Posterior vena cava (tissue), 2 donors: ENCODE results near the gene C1QTNF1. TPM values are rescaled to one million over a fixed set of nuclear protein-coding genes. Genes with fewer than 3 reads are reported as not detected.

Source experiments
- DNase-seq: peaks from one replicate; pipeline ENCODE4 v3.0.0-alpha.2; 2020; ENCODE audit warnings: low spot score
- intact Hi-C, 2 donors: fragments of 100-400 bp; cut with DNase I; formaldehyde crosslinking; loops; one replicate each; pipeline versions ENCODE4 v1.14.1 to v1.14.2; 2022 to 2023
- total RNA-seq, 2 donors: library from RNA; stranded (reverse); fragmentation: NEBNext Ultra II Directional; extraction: Animal tissue kit (Norgen Biotek cat#: 25700); gene quantifications; one replicate each; pipeline ENCODE4 v1.2.1, GENCODE V29; 2021
- donor health status: DM: yes; HTN: yes; CAD: no.
- donor health status: DM: yes; HTN: yes; CAD: no.

The C1QTNF1 gene
- total RNA-seq, 2 donors from 2014 or later = 172 to 261 TPM

- peak; percentile 85 for DNase-seq
These were observed 22.4 kb downstream of the C1QTNF1 start for GRCh38 chr17:79046197-79046915.

GRCh38 chr17:79046916-79047280, 22.9 kb downstream of the C1QTNF1 start:
- peak; percentile 90 for DNase-seq
- intact Hi-C loops = loop anchor here in 1 of 2 donors (5.0 kb wide), 1 partner anchor 35 kb away; no protein-coding TSS in a partner anchor

More at GRCh38 chr17:79046197-79046915, 22.4 kb downstream of the C1QTNF1 start:
- intact Hi-C loops = loop anchor here in 1 of 2 donors (5.0 kb wide), 1 partner anchor 36 kb away; no protein-coding TSS in a partner anchor

GRCh38 chr17:79047291-79047920, 23.4 kb downstream of the C1QTNF1 start:
- intact Hi-C loops = loop anchor here in 1 of 2 donors (5.0 kb wide), 1 partner anchor 35 kb away; no protein-coding TSS in a partner anchor

GRCh38 chr17:79047923-79048825, 24.2 kb downstream of the C1QTNF1 start:
- intact Hi-C loops = loop anchor here in 1 of 2 donors (5.0 kb wide), 1 partner anchor 34 kb away; no protein-coding TSS in a partner anchor
- peak; percentile 87 for DNase-seq

More at GRCh38 chr17:79047291-79047920, 23.4 kb downstream of the C1QTNF1 start:
- DNase-seq = peak; percentile 77

GRCh38 chr17:79048826-79049755, 25.1 kb downstream of the C1QTNF1 start:
- intact Hi-C loops = loop anchor here in 1 of 2 donors (5.0 kb wide), 1 partner anchor 33 kb away; no protein-coding TSS in a partner anchor
- DNase-seq = peak; percentile 77

- intact Hi-C loops = loop anchor here (5.0 kb wide), 2 partner anchors 32 to 527 kb away; no protein-coding TSS in a partner anchor
- DNase-seq = peak; percentile 75
These were observed 25.9 kb downstream of the C1QTNF1 start for GRCh38 chr17:79049821-79050220.

- intact Hi-C loops = loop anchor here in 1 of 2 donors (5.0 kb wide), 1 partner anchor 527 kb away; no protein-coding TSS in a partner anchor
- DNase-seq = peak; percentile 48
These were observed 26.6 kb downstream of the C1QTNF1 start for GRCh38 chr17:79050551-79050950.

- intact Hi-C loops = loop anchor here in 1 of 2 donors (5.0 kb wide), 1 partner anchor 526 kb away; no protein-coding TSS in a partner anchor
- no peak for DNase-seq
These were observed 27.3 kb downstream of the C1QTNF1 start for GRCh38 chr17:79051306-79051705.

- intact Hi-C loops = loop anchor here in 1 of 2 donors (5.0 kb wide), 1 partner anchor 525 kb away; no protein-coding TSS in a partner anchor
- no peak for DNase-seq
These were observed 28.2 kb downstream of the C1QTNF1 start for GRCh38 chr17:79052131-79052530.

- DNase-seq = peak; percentile 45
- intact Hi-C loops = loop anchor here in 1 of 2 donors (5.0 kb wide), 1 partner anchor 524 kb away; no protein-coding TSS in a partner anchor
These were observed 29.4 kb downstream of the C1QTNF1 start for GRCh38 chr17:79053251-79053925.

GRCh38 chr17:79054200-79054960, 30.4 kb downstream of the C1QTNF1 start:
- DNase-seq = no peak
- intact Hi-C loops = loop anchor here in 1 of 2 donors (5.0 kb wide), 1 partner anchor 523 kb away; no protein-coding TSS in a partner anchor

GRCh38 chr17:79055197-79055596, 31.2 kb downstream of the C1QTNF1 start:
- intact Hi-C loops = no loop called here
- no peak for DNase-seq

- peak; percentile 62 for DNase-seq
- intact Hi-C loops = no loop called here
These were observed 33.9 kb downstream of the C1QTNF1 start for GRCh38 chr17:79057737-79058385.

GRCh38 chr17:79062691-79063090, 38.7 kb downstream of the C1QTNF1 start:
- intact Hi-C loops = no loop called here
- DNase-seq = peak; percentile 13

- intact Hi-C loops = no loop called here
- peak; percentile 42 for DNase-seq
These were observed 40.1 kb downstream of the C1QTNF1 start for GRCh38 chr17:79064026-79064425.

GRCh38 chr17:79065105-79065670, 41.2 kb downstream of the C1QTNF1 start:
- intact Hi-C loops = loop anchor here in 1 of 2 donors (5.0 kb wide), 1 partner anchor 2002 kb away; no protein-coding TSS in a partner anchor
- peak; percentile 77 for DNase-seq
